ENCODE results near the gene ZFPL1.

- TF ChIP-seq ZNF8 (CRISPR knock-in tag; IDR thresholded peaks at IDR 0.05) = no peak
- TF ChIP-seq PPARA (CRISPR knock-in tag; IDR thresholded peaks at IDR 0.05; ENCODE audit: borderline replicate concordance) = no peak
- no peak for TF ChIP-seq BACH2 (CRISPR knock-in tag; IDR thresholded peaks at IDR 0.05; ENCODE audit: borderline replicate concordance)
- TF ChIP-seq RARB (CRISPR knock-in tag; IDR thresholded peaks at IDR 0.05) = no peak
- no peak for TF ChIP-seq ZNF70 (CRISPR knock-in tag; IDR thresholded peaks at IDR 0.05)
- no peak for TF ChIP-seq ZC3H10 (CRISPR knock-in tag; IDR thresholded peaks at IDR 0.05)
- no peak for TF ChIP-seq GLIS3 (CRISPR knock-in tag; IDR thresholded peaks at IDR 0.05)
- TF ChIP-seq ZNF565 (CRISPR knock-in tag; conservative IDR thresholded peaks at IDR 0.05; ENCODE audit: low read depth) = no peak
- TF ChIP-seq CREB5 (CRISPR knock-in tag; IDR thresholded peaks at IDR 0.05; ENCODE audit: low read depth) = no peak
- no peak for TF ChIP-seq PATZ1 (CRISPR knock-in tag; IDR thresholded peaks at IDR 0.05; ENCODE audit: borderline replicate concordance)
- TF ChIP-seq ESRRG (CRISPR knock-in tag; IDR thresholded peaks at IDR 0.05) = no peak
- TF ChIP-seq TCF4 (CRISPR knock-in tag; IDR thresholded peaks at IDR 0.05; ENCODE audit: borderline replicate concordance) = no peak
- no peak for TF ChIP-seq POU6F1 (CRISPR knock-in tag; IDR thresholded peaks at IDR 0.05; ENCODE audit: borderline replicate concordance, low read depth)
- no peak for TF ChIP-seq ISL1 (CRISPR knock-in tag; IDR thresholded peaks at IDR 0.05)
Observed at GRCh38 chr11:65131895-65132237, 47.8 kb downstream of the ZFPL1 start.
